ENCODE measurements around the gene VSIG2. TPM values are rescaled to one million over a fixed set of nuclear protein-coding genes. Genes with fewer than 3 reads are reported as not detected.

VSIG2 gene
- total RNA-seq, 1 donor from 2014 or later, result not detected

- H3K9me3 ChIP-seq (ENCODE audit: control insufficient read depth in 3 of 3, low read length in 3 of 3), result no peaks in the 10 kb centered on the region
- no peak overlapping the region for H3K27ac ChIP-seq (ENCODE audit: low read depth, low read length)
- H3K36me3 ChIP-seq (ENCODE audit: control insufficient read depth in 3 of 3, insufficient read depth in 3 of 3, low read length in 3 of 3), result peaks cover 2 to 29% (median 21%) of the 10 kb centered on the region in 3 donors
- H3K4me3 ChIP-seq (ENCODE audit: low read length in 3 of 3), result no peak overlapping the region
- peaks cover 12 to 19% (median 13%) of the 10 kb centered on the region in 3 donors for H3K4me1 ChIP-seq (ENCODE audit: control insufficient read depth in 3 of 3, insufficient read depth in 3 of 3, low read length in 3 of 3)
- no peak overlapping the region for H3K9ac ChIP-seq (ENCODE audit: low read depth in 1 of 3, low read length in 3 of 3)
- H3K27me3 ChIP-seq (ENCODE audit: control insufficient read depth in 3 of 3, insufficient read depth in 3 of 3, low read length in 3 of 3), result peaks cover 16 to 18% (median 18%) of the 10 kb centered on the region in 3 donors
These were observed 14.1 kb upstream of the VSIG2 start for GRCh38 chr11:124766156-124766555.

GRCh38 chr11:124763156-124763947, 11.3 kb upstream of the VSIG2 start:
- H3K4me1 ChIP-seq (ENCODE audit: control insufficient read depth in 3 of 3, insufficient read depth in 3 of 3, low read length in 3 of 3), result peaks cover 24 to 38% (median 29%) of the 10 kb centered on the region in 3 donors
- H3K4me3 ChIP-seq (ENCODE audit: low read length in 3 of 3), result peak overlapping the region; percentile 68 to 79 (median 74)
- no peaks in the 10 kb centered on the region for H3K9me3 ChIP-seq (ENCODE audit: control insufficient read depth in 3 of 3, low read length in 3 of 3)
- peak overlapping the region; percentile 86 for H3K27ac ChIP-seq (ENCODE audit: low read depth, low read length)
- H3K9ac ChIP-seq (ENCODE audit: low read depth in 1 of 3, low read length in 3 of 3), result peak overlapping the region in 2 of 3 donors; percentile 65 to 73
- peaks cover 43 to 46% (median 43%) of the 10 kb centered on the region in 3 donors for H3K27me3 ChIP-seq (ENCODE audit: control insufficient read depth in 3 of 3, insufficient read depth in 3 of 3, low read length in 3 of 3)
- peaks cover 2 to 18% (median 10%) of the 10 kb centered on the region in 3 donors for H3K36me3 ChIP-seq (ENCODE audit: control insufficient read depth in 3 of 3, insufficient read depth in 3 of 3, low read length in 3 of 3)

GRCh38 chr11:124762624-124763155, 10.6 kb upstream of the VSIG2 start:
- no peaks in the 10 kb centered on the region for H3K9me3 ChIP-seq (ENCODE audit: control insufficient read depth in 3 of 3, low read length in 3 of 3)
- H3K4me1 ChIP-seq (ENCODE audit: control insufficient read depth in 3 of 3, insufficient read depth in 3 of 3, low read length in 3 of 3), result peaks cover 28 to 41% (median 31%) of the 10 kb centered on the region in 3 donors
- peak overlapping the region in 2 of 3 donors; percentile 65 to 73 for H3K9ac ChIP-seq (ENCODE audit: low read depth in 1 of 3, low read length in 3 of 3)
- H3K36me3 ChIP-seq (ENCODE audit: control insufficient read depth in 3 of 3, insufficient read depth in 3 of 3, low read length in 3 of 3), result peaks cover 2 to 18% (median 10%) of the 10 kb centered on the region in 3 donors
- peaks cover 49 to 53% (median 49%) of the 10 kb centered on the region in 3 donors for H3K27me3 ChIP-seq (ENCODE audit: control insufficient read depth in 3 of 3, insufficient read depth in 3 of 3, low read length in 3 of 3)
- H3K27ac ChIP-seq (ENCODE audit: low read depth, low read length), result peak overlapping the region; percentile 86
- peak overlapping the region; percentile 68 to 79 (median 74) for H3K4me3 ChIP-seq (ENCODE audit: low read length in 3 of 3)

GRCh38 chr11:124762105-124762623, 10.1 kb upstream of the VSIG2 start, which contains the start of gene ESAM:
TSS of gene ESAM (minus strand) at chr11:124762290. CDS start at chr11:124762154, 136 bp downstream.
- Histone ChIP-seq H3K27me3 (ENCODE audit: control insufficient read depth in 3 of 3, insufficient read depth in 3 of 3, low read length in 3 of 3) (peaks cover 52 to 58% (median 54%) of the 10 kb centered on the region in 3 donors), H3K9ac (ENCODE audit: low read depth in 1 of 3, low read length in 3 of 3) (peak within 1 kb of the TSS; percentile 70 to 79 (median 72)), H3K27ac (ENCODE audit: low read depth, low read length) (peak within 1 kb of the TSS; percentile 86), H3K4me3 (ENCODE audit: low read length in 3 of 3) (peak within 1 kb of the TSS; percentile 68 to 79 (median 74)), H3K36me3 (ENCODE audit: control insufficient read depth in 3 of 3, insufficient read depth in 3 of 3, low read length in 3 of 3) (peaks cover 0 to 12% (median 4%) of the 10 kb centered on the region in 3 donors), H3K4me1 (ENCODE audit: control insufficient read depth in 3 of 3, insufficient read depth in 3 of 3, low read length in 3 of 3) (peaks cover 29 to 41% (median 31%) of the 10 kb centered on the region in 3 donors), H3K9me3 (ENCODE audit: control insufficient read depth in 3 of 3, low read length in 3 of 3) (no peaks in the 10 kb centered on the region)

GRCh38 chr11:124761301-124762104, 9.4 kb upstream of the VSIG2 start:
- peaks cover 31 to 42% (median 35%) of the 10 kb centered on the region in 3 donors for H3K4me1 ChIP-seq (ENCODE audit: control insufficient read depth in 3 of 3, insufficient read depth in 3 of 3, low read length in 3 of 3)
- peaks cover 0 to 9% (median 0%) of the 10 kb centered on the region in 3 donors for H3K36me3 ChIP-seq (ENCODE audit: control insufficient read depth in 3 of 3, insufficient read depth in 3 of 3, low read length in 3 of 3)
- H3K27me3 ChIP-seq (ENCODE audit: control insufficient read depth in 3 of 3, insufficient read depth in 3 of 3, low read length in 3 of 3), result peaks cover 58 to 65% (median 59%) of the 10 kb centered on the region in 3 donors
- H3K27ac ChIP-seq (ENCODE audit: low read depth, low read length), result peak overlapping the region; percentile 86
- H3K9me3 ChIP-seq (ENCODE audit: control insufficient read depth in 3 of 3, low read length in 3 of 3), result no peaks in the 10 kb centered on the region
- peak overlapping the region; percentile 70 to 79 (median 72) for H3K9ac ChIP-seq (ENCODE audit: low read depth in 1 of 3, low read length in 3 of 3)
- H3K4me3 ChIP-seq (ENCODE audit: low read length in 3 of 3), result peak overlapping the region; percentile 68 to 79 (median 74)

- Histone ChIP-seq H3K36me3 (ENCODE audit: control insufficient read depth in 3 of 3, insufficient read depth in 3 of 3, low read length in 3 of 3) (peaks cover 0 to 9% (median 0%) of the 10 kb centered on the region in 3 donors), H3K27me3 (ENCODE audit: control insufficient read depth in 3 of 3, insufficient read depth in 3 of 3, low read length in 3 of 3) (peaks cover 65 to 72% (median 65%) of the 10 kb centered on the region in 3 donors), H3K9me3 (ENCODE audit: control insufficient read depth in 3 of 3, low read length in 3 of 3) (no peaks in the 10 kb centered on the region), H3K4me1 (ENCODE audit: control insufficient read depth in 3 of 3, insufficient read depth in 3 of 3, low read length in 3 of 3) (peaks cover 37 to 46% (median 38%) of the 10 kb centered on the region in 3 donors), H3K27ac (ENCODE audit: low read depth, low read length) (peak overlapping the region; percentile 86), H3K9ac (ENCODE audit: low read depth in 1 of 3, low read length in 3 of 3) (peak overlapping the region; percentile 70 to 79 (median 72)), H3K4me3 (ENCODE audit: low read length in 3 of 3) (peak overlapping the region; percentile 68 to 79 (median 74))
These were observed 8.8 kb upstream of the VSIG2 start for GRCh38 chr11:124760806-124761205.

- Histone ChIP-seq H3K9ac (ENCODE audit: low read depth in 1 of 3, low read length in 3 of 3) (peak overlapping the region; percentile 72 to 79 (median 75)), H3K27me3 (ENCODE audit: control insufficient read depth in 3 of 3, insufficient read depth in 3 of 3, low read length in 3 of 3) (peaks cover 66 to 73% (median 66%) of the 10 kb centered on the region in 3 donors), H3K36me3 (ENCODE audit: control insufficient read depth in 3 of 3, insufficient read depth in 3 of 3, low read length in 3 of 3) (peaks cover 0 to 3% (median 0%) of the 10 kb centered on the region in 3 donors), H3K4me1 (ENCODE audit: control insufficient read depth in 3 of 3, insufficient read depth in 3 of 3, low read length in 3 of 3) (peaks cover 37 to 46% (median 38%) of the 10 kb centered on the region in 3 donors), H3K9me3 (ENCODE audit: control insufficient read depth in 3 of 3, low read length in 3 of 3) (no peaks in the 10 kb centered on the region), H3K27ac (ENCODE audit: low read depth, low read length) (peak overlapping the region; percentile 86), H3K4me3 (ENCODE audit: low read length in 3 of 3) (peak overlapping the region; percentile 68 to 79 (median 74))
These were observed 8.2 kb upstream of the VSIG2 start for GRCh38 chr11:124760205-124760652.

- Histone ChIP-seq H3K36me3 (ENCODE audit: control insufficient read depth in 3 of 3, insufficient read depth in 3 of 3, low read length in 3 of 3) (peaks cover 0 to 4% (median 0%) of the 10 kb centered on the region in 3 donors), H3K4me3 (ENCODE audit: low read length in 3 of 3) (peak overlapping the region; percentile 68 to 79 (median 74)), H3K27me3 (ENCODE audit: control insufficient read depth in 3 of 3, insufficient read depth in 3 of 3, low read length in 3 of 3) (peaks cover 66 to 73% (median 66%) of the 10 kb centered on the region in 3 donors), H3K9ac (ENCODE audit: low read depth in 1 of 3, low read length in 3 of 3) (peak overlapping the region; percentile 72 to 79 (median 75)), H3K9me3 (ENCODE audit: control insufficient read depth in 3 of 3, low read length in 3 of 3) (no peaks in the 10 kb centered on the region), H3K4me1 (ENCODE audit: control insufficient read depth in 3 of 3, insufficient read depth in 3 of 3, low read length in 3 of 3) (peaks cover 37 to 46% (median 41%) of the 10 kb centered on the region in 3 donors), H3K27ac (ENCODE audit: low read depth, low read length) (peak overlapping the region; percentile 86)
These were observed 7.5 kb upstream of the VSIG2 start for GRCh38 chr11:124759266-124760204.
